Measurements from ENCODE around the gene PKN3. TPM values are rescaled to one million over a fixed set of nuclear protein-coding genes. Genes with fewer than 3 reads are reported as not detected.
A peak's percentile ranks its signal among the peaks of the same experiment; 100 is the strongest.

PKN3 gene
- total and polyA plus RNA-seq, 9 of the 15 experiments (the other 6 are each of a cell fraction or from before 2014, with no cell fraction given) = 0.82 to 49.2 (median 19.7) TPM

GRCh38 chr9:128723866-128724743 is 21.8 kb downstream of the PKN3 start, which contains the start of gene ZDHHC12 (continued):
- TF ChIP-seq THRA (IDR thresholded peaks at IDR 0.05) (no peak), HINFP (tag; conservative IDR thresholded peaks at IDR 0.05; ENCODE audit: low read depth) (peak; percentile 76), KLF1 (tag; IDR thresholded peaks at IDR 0.05) (0 out of 2 replicates have a peak, but pooled peaks have one; percentile 33), FOXK1 (CRISPR knock-in tag; IDR thresholded peaks at IDR 0.05; ENCODE audit: borderline replicate concordance) (no peak), NBN (IDR thresholded peaks at IDR 0.05; ENCODE audit: low read depth) (peak; percentile 74; the same call in 1 of the 2 replicates), MIER1 (IDR thresholded peaks at IDR 0.05; ENCODE audit: low read depth) (peak; percentile 72; the same call in 1 of the 2 replicates), ZNF133 (CRISPR knock-in tag; IDR thresholded peaks at IDR 0.05) (0 out of 2 replicates have a peak, but pooled peaks have one; percentile 36), CXXC5 (CRISPR knock-in tag; IDR thresholded peaks at IDR 0.05) (peak; percentile 90), NEUROD1 (IDR thresholded peaks at IDR 0.05; ENCODE audit: borderline replicate concordance, low read depth, low read length, partially characterized antibody) (peak; percentile 33), HOXB6 (CRISPR knock-in tag; IDR thresholded peaks at IDR 0.05; ENCODE audit: borderline replicate concordance) (0 out of 2 replicates have a peak, but pooled peaks have one; percentile 44), STAT6 (CRISPR knock-in tag; IDR thresholded peaks at IDR 0.05) (peak; percentile 82; the same call in 1 of the 2 replicates), SP2 (IDR thresholded peaks at IDR 0.05; ENCODE audit: extremely low read depth, low read depth, low read length, poor library complexity, severe bottlenecking) (peak; percentile 74), RBM39 (optimal IDR thresholded peaks at IDR 0.05; ENCODE audit: low read depth, low read length) (peak; percentile 38)

Data from K562 (cell line).